ENCODE measurements around the gene CRTC2. TPM values are rescaled to one million over a fixed set of nuclear protein-coding genes. Genes with fewer than 3 reads are reported as not detected.

The CRTC2 gene
- 12.1 and 14.0 TPM in 2 replicates for polyA plus RNA-seq
- 5.4 and 6.1 TPM in 2 replicates for polyA minus RNA-seq

DNA sequence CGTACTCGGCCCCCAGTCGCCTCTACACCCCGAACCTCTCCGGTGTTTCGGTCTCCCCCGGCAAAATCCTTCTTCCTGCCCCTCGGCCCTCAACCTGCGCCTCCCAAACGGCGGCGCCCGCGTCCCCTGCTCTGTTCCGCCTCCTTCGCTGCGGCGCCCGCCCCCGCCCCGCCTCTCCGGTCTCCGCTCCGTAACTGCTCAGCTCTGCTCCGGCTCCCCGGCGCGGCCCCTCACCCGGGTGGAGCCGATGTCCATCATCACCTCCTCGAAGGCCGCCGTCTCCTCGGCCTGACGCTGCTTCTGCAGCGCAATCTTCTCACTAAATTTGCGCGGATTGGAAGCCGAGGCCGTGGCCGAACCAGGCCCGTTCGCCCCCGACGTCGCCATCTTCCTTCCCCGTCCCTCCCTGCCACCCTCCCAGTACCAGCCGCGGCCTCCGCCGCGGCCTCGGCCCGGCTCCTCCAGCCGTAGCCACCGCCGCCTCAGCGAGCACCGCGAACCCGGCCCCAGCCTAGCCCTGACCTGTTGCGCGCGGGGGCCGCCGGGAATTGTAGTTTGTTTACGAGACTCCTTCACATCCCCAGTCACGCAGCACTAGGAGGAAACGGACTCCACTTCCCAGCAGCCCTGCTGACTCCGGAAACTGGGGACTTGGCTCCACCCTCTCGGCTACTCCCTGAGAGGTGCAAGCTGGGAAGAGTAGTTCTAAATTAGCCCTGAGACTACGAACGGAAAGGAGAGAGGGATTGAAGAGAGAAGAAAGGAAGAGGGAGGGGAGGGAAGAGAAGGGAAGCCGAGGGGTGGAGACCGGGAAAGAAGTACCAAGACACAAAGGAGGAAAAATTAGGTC lies at the start of gene CRTC2:
TSS of gene CRTC2 (minus strand) at position 502 of the 850 bp plus-strand sequence. CDS start at position 387, 115 bp downstream.
- H3K79me2 ChIP-seq (replicated peaks; ENCODE audit: insufficient read depth, low read length), result peaks cover 52% of the 10 kb centered on the region
- no peaks in the 10 kb centered on the region for H3K27me3 ChIP-seq (ENCODE audit: insufficient read depth, low read depth, low read length)
- no peaks in the 10 kb centered on the region for H3K9me3 ChIP-seq (ENCODE audit: low read length)
- H3K27ac ChIP-seq (ENCODE audit: low read length), result peak within 1 kb of the TSS; percentile 84
- H4K20me1 ChIP-seq (ENCODE audit: insufficient read depth), result no peaks in the 10 kb centered on the region
- H3K9me2 ChIP-seq (ENCODE audit: insufficient read depth, low read length), result no peaks in the 10 kb centered on the region
- peak within 1 kb of the TSS; percentile 83 for H3K4me3 ChIP-seq (ENCODE audit: low read length)
- H3K36me3 ChIP-seq (ENCODE audit: insufficient read depth, low read length), result no peaks in the 10 kb centered on the region
- H3K4me2 ChIP-seq (ENCODE audit: low read length), result peak within 1 kb of the TSS; percentile 94
- peak; percentile 19 for TF ChIP-seq SMC3 (conservative IDR thresholded peaks at IDR 0.05; ENCODE audit: poor library complexity)
- TF ChIP-seq EP300 (conservative IDR thresholded peaks at IDR 0.05; ENCODE audit: poor library complexity, severe bottlenecking), result peak; percentile 31
- TF ChIP-seq EZH2 (IDR thresholded peaks at IDR 0.05; ENCODE audit: borderline replicate concordance, insufficient read depth, low read length, poor library complexity, severe bottlenecking), result no peak
- peak; percentile 34 for TF ChIP-seq TAF1 (IDR thresholded peaks at IDR 0.05; ENCODE audit: low read depth)
- peak; percentile 84 for TF ChIP-seq POLR2AphosphoS5 (IDR thresholded peaks at IDR 0.05)
- TF ChIP-seq CTCF (IDR thresholded peaks at IDR 0.05; ENCODE audit: poor library complexity, severe bottlenecking), result peak; percentile 23
- no peak for TF ChIP-seq RAD21 (conservative IDR thresholded peaks at IDR 0.05)
- peak; percentile 73 for TF ChIP-seq MXI1 (conservative IDR thresholded peaks at IDR 0.05; ENCODE audit: poor library complexity, severe bottlenecking)
- TF ChIP-seq REST (IDR thresholded peaks at IDR 0.05; ENCODE audit: borderline replicate concordance), result peak; percentile 63
- H3F3A ChIP-seq (ENCODE audit: insufficient read depth, low read length, poor library complexity, severe bottlenecking), result no peaks in the 10 kb centered on the region
- H3K9ac ChIP-seq (ENCODE audit: low read length), result peak within 1 kb of the TSS; percentile 90
- peak within 1 kb of the TSS; percentile 69 for H2AFZ ChIP-seq (ENCODE audit: low read depth, low read length)

DNA sequence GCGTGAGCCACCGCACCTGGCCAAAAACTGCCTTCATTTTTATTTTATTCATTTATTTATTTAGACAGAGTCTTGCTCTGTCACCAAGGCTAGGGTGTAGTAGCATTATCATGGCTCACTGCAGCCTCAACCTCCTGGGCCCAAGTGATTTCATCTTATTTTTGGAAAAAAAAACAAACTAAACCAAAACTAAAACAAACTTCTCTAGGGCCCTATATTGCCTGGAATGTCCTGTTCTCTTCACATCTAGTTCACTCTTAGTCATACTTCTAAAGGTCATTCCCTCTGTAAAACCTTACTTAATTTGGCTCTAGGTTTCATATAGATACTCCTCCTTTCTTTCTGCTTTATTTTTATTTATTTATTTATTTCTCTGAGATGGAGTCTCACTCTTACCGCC lies 47.7 kb upstream of the CRTC2 start:
- Histone ChIP-seq H3K9ac (ENCODE audit: low read length) (no peak overlapping the region), H3F3A (ENCODE audit: insufficient read depth, low read length, poor library complexity, severe bottlenecking) (no peaks in the 10 kb centered on the region), H3K27ac (ENCODE audit: low read length) (no peak overlapping the region), H4K20me1 (ENCODE audit: insufficient read depth) (no peaks in the 10 kb centered on the region), H3K79me2 (replicated peaks; ENCODE audit: insufficient read depth, low read length) (no peaks in the 10 kb centered on the region), H3K27me3 (ENCODE audit: insufficient read depth, low read depth, low read length) (no peaks in the 10 kb centered on the region), H3K4me3 (ENCODE audit: low read length) (no peak overlapping the region), H3K9me2 (ENCODE audit: insufficient read depth, low read length) (no peaks in the 10 kb centered on the region), H3K9me3 (ENCODE audit: low read length) (no peaks in the 10 kb centered on the region), H3K36me3 (ENCODE audit: insufficient read depth, low read length) (no peaks in the 10 kb centered on the region), H2AFZ (ENCODE audit: low read depth, low read length) (no peak overlapping the region), H3K4me2 (ENCODE audit: low read length) (no peak overlapping the region)
- TF ChIP-seq REST (IDR thresholded peaks at IDR 0.05; ENCODE audit: borderline replicate concordance) (no peak), MXI1 (conservative IDR thresholded peaks at IDR 0.05; ENCODE audit: poor library complexity, severe bottlenecking) (no peak), RAD21 (conservative IDR thresholded peaks at IDR 0.05) (no peak), SMC3 (conservative IDR thresholded peaks at IDR 0.05; ENCODE audit: poor library complexity) (no peak), TAF1 (IDR thresholded peaks at IDR 0.05; ENCODE audit: low read depth) (no peak), POLR2AphosphoS5 (IDR thresholded peaks at IDR 0.05) (no peak), EZH2 (IDR thresholded peaks at IDR 0.05; ENCODE audit: borderline replicate concordance, insufficient read depth, low read length, poor library complexity, severe bottlenecking) (no peak), EP300 (conservative IDR thresholded peaks at IDR 0.05; ENCODE audit: poor library complexity, severe bottlenecking) (no peak), CTCF (IDR thresholded peaks at IDR 0.05; ENCODE audit: poor library complexity, severe bottlenecking) (no peak)

All from neural cell (in vitro differentiated cells).